Ectodermal cell (in vitro differentiated cells): ENCODE measurements around the gene RAB25.

Source experiments
- H3K27ac ChIP-seq: 2 replicates; pipeline ENCODE4 v1.7.0; 2013; ENCODE audit warnings: mild to moderate bottlenecking, low read depth, low read length; ENCODE audit not compliant: insufficient read depth, poor library complexity, severe bottlenecking
- H3K27me3 ChIP-seq: 2 replicates; pipeline ENCODE4 v1.7.0; 2013; ENCODE audit warnings: mild to moderate bottlenecking, low read length; ENCODE audit not compliant: insufficient read depth, control insufficient read depth, poor library complexity, severe bottlenecking
- H3K36me3 ChIP-seq: one replicate; pipeline ENCODE4 v1.7.0; 2013; ENCODE audit warnings: low read length; ENCODE audit not compliant: control insufficient read depth, insufficient read depth
- H3K4me1 ChIP-seq: one replicate; pipeline ENCODE4 v1.7.0; 2013; ENCODE audit warnings: low read length; ENCODE audit not compliant: control insufficient read depth, insufficient read depth
- H3K4me3 ChIP-seq: 2 replicates; pipeline ENCODE4 v1.7.0; 2013; ENCODE audit warnings: low read depth, low read length, control low read depth; ENCODE audit not compliant: insufficient read depth
- H3K9me3 ChIP-seq: 2 replicates; pipeline ENCODE4 v1.7.0; 2013; ENCODE audit warnings: mild to moderate bottlenecking, low read length, moderate library complexity; ENCODE audit not compliant: control insufficient read depth
- WGBS, 2 experiments: methylation state at CpG; one replicate each; pipeline ENCODE4 v1.1.7; 2013; ENCODE audit warnings: missing lambda C conversion rate in 2 of 2; 5-methylcytosine and 5-hydroxymethylcytosine counted together

The RAB25 gene

DNA sequence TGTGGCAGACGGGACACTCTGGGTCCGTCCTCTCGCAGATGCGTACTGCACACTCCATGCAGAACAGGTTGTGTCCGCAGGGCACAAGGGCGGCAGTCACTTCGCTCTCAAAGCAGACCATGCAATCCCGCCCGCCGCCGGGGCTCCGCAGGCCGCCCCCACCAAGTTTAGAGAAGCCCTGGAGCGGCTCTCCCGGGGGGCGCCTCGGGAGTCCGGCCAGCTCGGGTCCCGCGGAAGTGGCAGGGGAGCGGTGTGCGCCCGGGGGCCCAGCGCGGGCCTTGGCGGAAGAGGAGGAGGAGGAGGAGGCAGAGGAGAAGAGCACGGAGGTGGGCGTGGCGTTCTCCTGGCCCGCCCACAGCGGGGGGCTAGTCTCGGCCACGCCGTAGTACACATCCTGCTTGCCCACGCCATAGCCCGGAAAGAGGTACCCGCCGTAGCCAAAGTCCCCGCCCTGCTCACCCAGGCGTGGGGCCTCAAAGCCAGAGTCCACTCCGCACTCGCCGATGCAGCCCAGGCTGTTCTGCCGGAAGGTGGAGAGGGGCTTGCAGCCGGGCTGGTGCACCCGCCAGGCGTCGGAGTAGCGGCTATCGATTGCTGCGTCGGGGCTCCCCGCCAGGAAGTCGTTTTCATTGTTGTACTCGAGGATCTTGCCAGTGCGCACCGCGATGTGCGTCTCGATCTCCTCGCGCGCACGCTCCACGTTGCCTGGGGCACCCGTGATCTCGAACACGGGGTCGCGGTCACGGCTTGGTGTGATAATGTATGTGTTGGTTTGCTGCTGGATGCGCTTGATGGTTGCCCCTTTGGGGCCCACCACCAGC lies 15.9 kb downstream of the RAB25 start:
- peaks cover 72% of the 10 kb centered on the region for H3K4me1 ChIP-seq
- H3K9me3 ChIP-seq = no peaks in the 10 kb centered on the region
- peaks cover 22% of the 10 kb centered on the region for H3K36me3 ChIP-seq
- H3K4me3 ChIP-seq = peak overlapping the region; percentile 29
- WGBS, 2 experiments = 46 to 48% methylated on average over 73 of the region's 73 CpGs
- peak overlapping the region; percentile 76 for H3K27ac ChIP-seq
- H3K27me3 ChIP-seq = no peaks in the 10 kb centered on the region

DNA sequence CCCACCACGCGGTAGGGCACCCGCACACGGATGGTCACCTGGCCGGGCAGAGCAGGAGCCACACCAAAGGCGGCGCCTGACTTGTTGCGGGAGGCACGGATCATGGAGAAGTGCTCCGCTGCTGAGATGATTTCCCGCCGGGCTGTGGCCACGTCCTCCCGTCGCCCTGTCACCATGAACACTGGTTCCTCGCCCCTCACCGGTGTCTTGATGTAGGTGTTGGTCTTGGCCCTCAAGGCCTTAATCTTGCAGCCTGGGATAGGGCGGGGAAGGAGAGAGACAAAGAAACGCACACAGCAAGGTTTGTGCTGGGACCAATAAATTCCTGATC lies 16.4 kb downstream of the RAB25 start:
- Histone ChIP-seq H3K27ac (peak overlapping the region; percentile 11), H3K9me3 (no peaks in the 10 kb centered on the region), H3K36me3 (peaks cover 22% of the 10 kb centered on the region), H3K4me1 (peaks cover 67% of the 10 kb centered on the region), H3K4me3 (peak overlapping the region; percentile 29), H3K27me3 (no peaks in the 10 kb centered on the region)
- WGBS, 2 experiments = 75 to 81% methylated on average over 19 of the region's 19 CpGs

DNA sequence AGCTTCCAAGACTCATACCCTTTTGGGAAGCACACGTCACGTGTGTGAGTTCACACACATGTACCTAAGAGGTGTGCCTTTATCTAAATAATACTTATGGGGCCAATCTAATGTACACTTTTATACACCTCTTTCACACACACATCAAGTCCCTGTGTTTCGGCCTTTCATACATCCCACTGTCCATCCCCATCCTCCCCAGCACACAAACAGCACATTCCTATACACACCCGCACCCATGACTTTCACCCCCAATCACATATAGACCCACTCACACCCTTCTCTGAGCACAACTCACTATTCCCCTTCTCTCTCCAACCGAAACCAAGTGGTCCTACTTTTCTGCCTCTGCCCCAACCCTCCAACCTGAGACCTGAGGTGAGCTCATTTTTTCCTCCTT lies 17.8 kb downstream of the RAB25 start:
- H3K4me3 ChIP-seq = peak overlapping the region; percentile 65
- H3K4me1 ChIP-seq = peaks cover 56% of the 10 kb centered on the region
- peaks cover 16% of the 10 kb centered on the region for H3K36me3 ChIP-seq
- no peaks in the 10 kb centered on the region for H3K27me3 ChIP-seq
- H3K9me3 ChIP-seq = no peaks in the 10 kb centered on the region
- WGBS, 2 experiments = 75% methylated on average over 5 of the region's 5 CpGs
- H3K27ac ChIP-seq = peak overlapping the region; percentile 9

DNA sequence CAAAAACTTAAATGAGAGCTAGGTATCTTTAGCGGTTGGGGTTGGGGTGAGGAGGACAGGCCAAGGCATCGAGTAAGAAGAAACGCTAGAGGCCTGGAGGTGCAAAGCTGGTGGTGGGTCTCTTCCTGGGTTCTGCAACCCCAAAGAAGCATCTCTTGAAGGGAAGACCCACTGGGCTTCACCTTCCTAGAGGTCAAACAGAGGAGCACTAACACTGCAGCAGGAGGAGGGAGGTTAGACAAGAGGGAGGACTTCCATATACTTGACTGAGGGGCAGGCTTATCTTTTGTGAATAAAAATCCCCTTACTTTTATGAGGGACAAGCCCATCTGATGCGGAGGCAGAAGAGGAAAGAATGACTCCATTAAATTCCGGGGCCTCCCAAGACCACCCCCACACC lies 18.8 kb downstream of the RAB25 start:
- 52 to 57% methylated on average over 5 of the region's 5 CpGs for WGBS, 2 experiments
- Histone ChIP-seq H3K27me3 (no peaks in the 10 kb centered on the region), H3K4me1 (peaks cover 49% of the 10 kb centered on the region), H3K4me3 (peak overlapping the region; percentile 65), H3K9me3 (no peaks in the 10 kb centered on the region), H3K36me3 (peaks cover 16% of the 10 kb centered on the region), H3K27ac (no peak overlapping the region)

DNA sequence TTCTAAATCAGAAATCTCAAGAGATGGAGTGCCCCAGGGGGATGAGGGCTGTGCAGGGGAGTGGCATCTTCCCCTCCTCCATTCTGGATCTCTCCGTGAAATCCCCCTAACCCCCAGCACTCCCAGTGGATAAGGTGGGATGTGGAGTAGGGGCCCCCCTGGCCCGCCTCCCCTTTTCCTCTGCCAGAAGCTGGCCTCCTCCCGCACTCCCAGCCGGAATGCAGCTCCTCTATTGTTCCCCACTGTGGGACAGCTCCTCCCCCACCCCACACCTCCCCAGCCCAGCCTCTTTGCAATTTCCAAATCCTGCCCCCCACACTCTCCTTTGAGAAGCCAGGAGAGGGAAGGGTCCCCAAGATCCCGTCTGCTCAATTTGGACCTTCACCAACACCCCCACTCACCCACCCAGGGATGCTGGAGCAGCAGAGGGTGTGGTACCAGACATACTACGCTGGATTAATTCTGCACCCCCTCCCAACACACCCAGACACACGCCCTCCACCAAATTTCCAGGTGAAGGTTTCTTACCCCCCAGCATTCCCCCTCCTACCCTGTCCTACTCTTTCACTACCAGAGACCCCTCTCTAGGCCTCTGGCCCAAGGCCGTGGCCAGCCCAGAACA lies 19.4 kb downstream of the RAB25 start:
- peak overlapping the region; percentile 65 for H3K4me3 ChIP-seq
- no peaks in the 10 kb centered on the region for H3K9me3 ChIP-seq
- 0% methylated on average over 7 to 8 of the region's 8 CpGs for WGBS, 2 experiments
- H3K27me3 ChIP-seq = no peaks in the 10 kb centered on the region
- peaks cover 16% of the 10 kb centered on the region for H3K36me3 ChIP-seq
- H3K4me1 ChIP-seq = peaks cover 48% of the 10 kb centered on the region
- peak overlapping the region; percentile 79 for H3K27ac ChIP-seq

DNA sequence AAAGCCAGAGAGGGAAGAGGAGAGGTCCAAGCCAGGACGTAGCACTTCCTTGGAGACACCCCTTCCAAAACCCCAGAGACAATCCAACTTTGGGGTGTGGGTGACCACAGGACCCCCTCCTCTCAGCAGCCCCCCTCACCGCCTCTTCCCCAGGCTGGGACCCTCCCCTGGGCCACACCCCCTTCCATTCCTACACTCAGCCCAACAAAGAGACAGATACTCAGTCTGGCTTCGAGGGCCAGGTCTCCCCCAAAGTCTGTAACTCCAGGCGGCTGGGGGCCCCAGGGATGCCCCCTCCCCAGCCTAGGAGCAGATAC lies 19.9 kb downstream of the RAB25 start:
- Histone ChIP-seq H3K9me3 (no peaks in the 10 kb centered on the region), H3K4me1 (peaks cover 45% of the 10 kb centered on the region), H3K4me3 (peak overlapping the region; percentile 65), H3K27me3 (no peaks in the 10 kb centered on the region), H3K36me3 (peaks cover 12% of the 10 kb centered on the region), H3K27ac (peak overlapping the region; percentile 79)
- 0% methylated on average over 4 of the region's 4 CpGs for WGBS, 2 experiments

DNA sequence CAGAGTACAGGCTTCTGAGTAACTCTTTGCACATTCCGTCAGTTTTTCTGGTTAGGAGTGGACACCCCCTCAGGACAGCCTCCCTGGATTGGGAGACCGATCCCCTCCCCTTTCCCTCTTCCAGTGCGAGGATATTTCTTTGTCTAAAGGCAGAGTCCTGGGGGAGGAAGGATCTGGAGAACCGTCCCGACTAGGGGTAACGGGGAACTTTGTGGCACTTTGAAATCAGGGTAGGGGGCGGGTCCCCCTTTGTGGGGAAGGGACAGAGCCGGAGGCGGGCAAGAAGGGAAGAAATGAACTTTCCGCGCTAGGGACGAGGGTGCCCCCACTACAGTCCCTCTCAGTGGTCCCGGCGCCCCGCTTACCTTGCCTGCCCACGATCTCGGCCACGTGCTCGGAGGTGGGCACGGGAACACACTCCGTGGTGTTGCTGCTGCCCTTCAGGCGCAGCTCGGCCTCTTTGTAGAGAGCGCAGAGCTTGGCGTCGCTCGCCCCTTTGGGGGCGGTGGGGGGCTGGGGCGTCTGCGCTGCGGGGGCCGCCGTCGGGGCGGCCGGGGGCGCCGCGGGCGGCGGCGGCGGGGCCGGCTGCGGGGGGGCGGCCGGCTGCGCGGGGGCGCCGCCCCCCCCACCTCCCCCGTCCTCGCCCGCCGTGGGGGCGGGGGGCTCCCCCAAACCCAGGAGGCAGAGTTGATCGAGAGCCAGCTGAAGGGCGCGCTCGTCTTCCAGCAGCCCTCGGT lies 20.4 kb downstream of the RAB25 start:
- peak overlapping the region; percentile 65 for H3K4me3 ChIP-seq
- H3K27me3 ChIP-seq = no peaks in the 10 kb centered on the region
- H3K27ac ChIP-seq = peak overlapping the region; percentile 99
- 0% methylated on average over 58 to 61 of the region's 61 CpGs for whole genome bisulfite sequencing, 2 experiments
- H3K9me3 ChIP-seq = no peaks in the 10 kb centered on the region
- peaks cover 41% of the 10 kb centered on the region for H3K4me1 ChIP-seq
- H3K36me3 ChIP-seq = peaks cover 10% of the 10 kb centered on the region

DNA sequence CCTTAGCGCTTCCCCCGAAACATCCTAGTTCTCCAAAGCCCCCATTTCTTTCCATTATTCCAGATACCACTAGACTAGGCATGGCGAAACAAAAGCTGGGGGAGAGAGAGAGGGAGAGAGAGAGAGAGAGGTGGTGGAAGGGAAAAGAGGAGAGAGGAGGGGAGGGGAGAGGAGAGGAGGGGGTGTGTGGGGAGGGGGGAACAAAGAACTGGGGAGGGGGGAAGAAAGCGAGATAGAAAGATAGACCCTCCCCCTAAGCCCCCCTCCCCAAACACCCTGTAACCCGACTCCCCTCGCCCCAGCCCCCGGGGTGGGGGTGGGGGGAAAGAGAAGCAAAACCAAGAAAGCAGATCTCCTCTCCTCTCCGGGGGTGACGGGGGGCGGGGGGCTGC lies 21.0 kb downstream of the RAB25 start:
- H3K27ac ChIP-seq = peak overlapping the region; percentile 99
- WGBS, 2 experiments = 0% methylated on average over 5 to 7 of the region's 10 CpGs

DNA sequence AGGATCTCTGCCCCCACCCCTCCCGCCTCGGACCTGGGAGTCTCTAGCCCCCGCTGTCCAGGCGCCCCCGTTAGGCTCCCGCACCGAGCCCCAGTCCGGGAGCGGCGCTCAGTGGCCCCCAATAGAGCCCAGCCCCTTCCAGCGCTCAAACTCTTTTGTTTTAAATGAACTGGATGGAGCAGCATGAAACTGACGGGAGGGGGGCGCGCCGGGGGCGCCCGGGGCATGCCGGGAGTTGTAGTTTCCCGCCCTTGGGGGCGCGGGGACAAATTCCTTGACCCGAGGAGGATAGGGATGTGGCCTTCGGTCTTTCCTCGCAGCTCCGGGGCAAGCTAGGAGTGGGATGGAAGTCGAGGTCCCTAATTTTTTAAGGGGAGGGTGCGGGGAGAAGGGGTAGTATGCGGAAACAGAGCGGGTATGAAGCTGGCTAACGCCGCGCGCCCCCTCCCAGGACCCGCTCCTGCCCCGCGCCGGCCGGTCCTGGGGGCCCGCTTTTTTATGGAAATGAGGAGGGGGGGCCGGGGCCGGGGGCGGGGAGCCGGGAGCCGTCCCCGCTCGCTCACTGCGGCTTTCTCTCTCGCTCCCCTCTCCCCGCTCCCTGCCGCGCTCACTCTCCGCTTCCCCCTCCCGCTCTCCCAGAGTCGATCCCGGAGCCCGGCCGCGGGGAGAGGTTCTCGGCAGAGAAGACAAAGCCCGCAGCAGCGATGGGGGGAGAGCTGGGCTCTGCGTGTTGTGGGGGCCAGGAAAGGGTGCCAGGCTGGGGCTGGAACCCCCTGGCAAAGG lies 21.5 kb downstream of the RAB25 start, which contains the start of gene MEX3A:
TSS of gene MEX3A (minus strand) at position 157 of the 783 bp plus-strand sequence. CDS start 467 bp downstream, outside the sequence.
- 0% methylated on average over 62 of the region's 62 CpGs for WGBS, 2 experiments

More for the DNA sequence above, 21.0 kb downstream of the RAB25 start:
- no peaks in the 10 kb centered on the region for H3K9me3 ChIP-seq
- peak overlapping the region; percentile 65 for H3K4me3 ChIP-seq
- peaks cover 6% of the 10 kb centered on the region for H3K36me3 ChIP-seq
- peaks cover 41% of the 10 kb centered on the region for H3K4me1 ChIP-seq
- H3K27me3 ChIP-seq = no peaks in the 10 kb centered on the region

More for the DNA sequence above, 21.5 kb downstream of the RAB25 start, which contains the start of gene MEX3A:
- Histone ChIP-seq H3K36me3 (peaks cover under 1% of the 10 kb centered on the region), H3K9me3 (no peaks in the 10 kb centered on the region), H3K27me3 (no peaks in the 10 kb centered on the region), H3K4me3 (peak within 1 kb of the TSS; percentile 65), H3K4me1 (peaks cover 38% of the 10 kb centered on the region), H3K27ac (peak within 1 kb of the TSS; percentile 99)
